ENCODE measurements around the gene APBB1IP. TPM values are rescaled to one million over a fixed set of nuclear protein-coding genes. Genes with fewer than 3 reads are reported as not detected.

The APBB1IP gene
- polyA plus RNA-seq, 2 donors, result 0.75 to 0.98 TPM

- Histone ChIP-seq H3K36me3 (ENCODE audit: control insufficient read depth in 2 of 2, insufficient read depth in 2 of 2, low read length in 1 of 2) (no peaks in the 10 kb centered on the region), H3K27me3 (ENCODE audit: control insufficient read depth in 1 of 2, insufficient read depth in 2 of 2, low read length in 2 of 2) (no peaks in the 10 kb centered on the region), H3K9me3 (ENCODE audit: control insufficient read depth in 2 of 2, insufficient read depth in 1 of 2, low read depth in 1 of 2, low read length in 1 of 2) (no peaks in the 10 kb centered on the region), H3K4me3 (ENCODE audit: low read depth in 1 of 2, low read length in 2 of 2) (no peak overlapping the region), H3K27ac (ENCODE audit: low read depth in 2 of 2, low read length in 1 of 2) (no peak overlapping the region), H3K4me1 (ENCODE audit: control insufficient read depth in 2 of 2, insufficient read depth in 2 of 2, low read length in 1 of 2) (no peaks in the 10 kb centered on the region)
- 83 to 87% methylated on average over 10 of the region's 10 CpGs for WGBS, 2 donors
These were observed 90.7 kb downstream of the APBB1IP start for GRCh38 chr10:26528715-26529393.

DNA sequence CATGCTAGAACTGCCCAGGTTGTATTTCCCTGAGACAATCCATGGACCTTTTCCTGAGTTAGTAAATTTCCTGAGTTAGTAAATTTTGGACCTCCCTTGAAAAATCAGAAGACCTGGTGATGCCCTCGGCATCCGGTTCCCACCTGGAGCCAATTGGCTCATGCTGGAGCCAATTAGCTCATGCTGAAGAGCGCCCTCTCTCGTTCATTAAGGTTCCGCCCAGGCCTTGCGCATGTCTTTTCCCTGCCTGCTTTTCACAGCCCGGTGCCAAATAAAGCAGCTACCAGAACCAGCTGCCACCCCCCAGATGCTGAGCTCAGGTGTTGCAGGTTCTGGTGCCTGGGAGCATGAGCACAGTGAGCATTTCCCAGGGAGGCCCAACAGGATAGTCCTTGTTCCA is 96.2 kb downstream of the APBB1IP start:
- 76 to 78% methylated on average over 7 of the region's 7 CpGs for WGBS, 2 donors
- no peak overlapping the region for H3K27ac ChIP-seq (ENCODE audit: low read depth in 2 of 2, low read length in 1 of 2)
- no peaks in the 10 kb centered on the region for H3K4me1 ChIP-seq (ENCODE audit: control insufficient read depth in 2 of 2, insufficient read depth in 2 of 2, low read length in 1 of 2)
- H3K9me3 ChIP-seq (ENCODE audit: control insufficient read depth in 2 of 2, insufficient read depth in 1 of 2, low read depth in 1 of 2, low read length in 1 of 2), result no peaks in the 10 kb centered on the region
- no peaks in the 10 kb centered on the region for H3K27me3 ChIP-seq (ENCODE audit: control insufficient read depth in 1 of 2, insufficient read depth in 2 of 2, low read length in 2 of 2)
- no peaks in the 10 kb centered on the region for H3K36me3 ChIP-seq (ENCODE audit: control insufficient read depth in 2 of 2, insufficient read depth in 2 of 2, low read length in 1 of 2)
- H3K4me3 ChIP-seq (ENCODE audit: low read depth in 1 of 2, low read length in 2 of 2), result no peak overlapping the region

- Histone ChIP-seq H3K27ac (ENCODE audit: low read depth in 2 of 2, low read length in 1 of 2) (no peak overlapping the region), H3K36me3 (ENCODE audit: control insufficient read depth in 2 of 2, insufficient read depth in 2 of 2, low read length in 1 of 2) (no peaks in the 10 kb centered on the region), H3K4me3 (ENCODE audit: low read depth in 1 of 2, low read length in 2 of 2) (no peak overlapping the region), H3K4me1 (ENCODE audit: control insufficient read depth in 2 of 2, insufficient read depth in 2 of 2, low read length in 1 of 2) (no peaks in the 10 kb centered on the region), H3K9me3 (ENCODE audit: control insufficient read depth in 2 of 2, insufficient read depth in 1 of 2, low read depth in 1 of 2, low read length in 1 of 2) (no peaks in the 10 kb centered on the region), H3K27me3 (ENCODE audit: control insufficient read depth in 1 of 2, insufficient read depth in 2 of 2, low read length in 2 of 2) (no peaks in the 10 kb centered on the region)
- 41 to 46% methylated on average over 5 of the region's 5 CpGs for WGBS, 2 donors
These were observed 102.5 kb downstream of the APBB1IP start for GRCh38 chr10:26540601-26541000.

DNA sequence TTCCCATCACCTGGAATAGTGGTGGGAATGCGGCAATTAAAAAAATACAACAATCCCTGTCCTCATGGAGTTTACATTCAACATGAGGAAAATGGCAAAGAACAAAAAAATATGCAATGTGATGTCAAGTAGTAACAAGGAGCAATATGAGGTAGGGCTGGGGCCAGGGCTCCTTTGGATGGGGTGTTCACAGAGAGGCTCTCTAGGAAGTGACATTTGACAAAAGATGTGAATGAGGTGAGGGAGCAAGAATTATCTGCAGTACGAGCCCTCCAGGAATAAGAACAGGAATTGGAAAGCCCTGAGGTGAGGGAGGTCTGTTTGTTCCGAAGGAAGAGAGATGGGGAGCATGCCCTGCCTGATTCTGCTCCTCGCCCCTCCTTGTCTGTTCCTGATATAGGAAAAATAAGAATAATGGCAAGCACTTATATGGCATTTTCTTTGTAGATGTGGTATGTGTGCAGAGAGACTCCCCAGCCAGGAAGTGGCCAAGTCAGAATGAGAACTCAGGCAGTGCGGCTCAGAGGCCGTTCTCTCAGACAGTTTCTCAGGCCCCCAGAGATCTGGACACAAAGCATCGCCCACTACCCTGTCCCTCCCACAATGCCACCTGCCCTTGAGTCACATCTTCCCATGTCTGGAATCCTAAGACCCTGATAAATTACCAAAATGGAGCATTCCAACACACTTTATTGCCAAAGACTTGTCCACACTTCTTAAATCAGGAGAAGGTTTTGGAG is 105.6 kb downstream of the APBB1IP start:
- Histone ChIP-seq H3K27ac (ENCODE audit: low read depth in 2 of 2, low read length in 1 of 2) (no peak overlapping the region), H3K9me3 (ENCODE audit: control insufficient read depth in 2 of 2, insufficient read depth in 1 of 2, low read depth in 1 of 2, low read length in 1 of 2) (no peaks in the 10 kb centered on the region)
- 75 to 79% methylated on average over 7 of the region's 7 CpGs for WGBS, 2 donors

DNA sequence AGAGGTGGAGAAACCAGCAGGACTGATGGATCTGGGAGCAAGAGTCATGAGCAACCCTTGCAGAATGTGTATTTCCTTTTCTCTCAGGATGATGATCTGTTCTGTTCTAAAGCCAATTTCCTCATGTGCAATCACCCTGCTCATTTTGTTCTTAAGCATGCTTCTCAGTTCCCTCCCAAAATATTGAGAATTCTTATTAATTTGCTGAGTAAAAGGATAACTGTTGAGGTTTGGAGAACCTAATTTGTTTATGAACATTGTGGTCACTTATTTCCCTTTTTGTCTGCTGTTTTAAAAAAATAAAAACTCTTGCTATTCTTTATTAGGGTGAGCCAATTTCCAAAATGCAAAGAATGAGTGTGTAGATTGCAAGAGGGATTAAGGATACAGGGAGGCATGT is 106.8 kb downstream of the APBB1IP start:
- Histone ChIP-seq H3K27ac (ENCODE audit: low read depth in 2 of 2, low read length in 1 of 2) (no peak overlapping the region), H3K9me3 (ENCODE audit: control insufficient read depth in 2 of 2, insufficient read depth in 1 of 2, low read depth in 1 of 2, low read length in 1 of 2) (no peaks in the 10 kb centered on the region), H3K27me3 (ENCODE audit: control insufficient read depth in 1 of 2, insufficient read depth in 2 of 2, low read length in 2 of 2) (no peaks in the 10 kb centered on the region)

More for the DNA sequence above, 105.6 kb downstream of the APBB1IP start:
- no peak overlapping the region for H3K4me3 ChIP-seq (ENCODE audit: low read depth in 1 of 2, low read length in 2 of 2)
- no peaks in the 10 kb centered on the region for H3K27me3 ChIP-seq (ENCODE audit: control insufficient read depth in 1 of 2, insufficient read depth in 2 of 2, low read length in 2 of 2)
- no peaks in the 10 kb centered on the region for H3K36me3 ChIP-seq (ENCODE audit: control insufficient read depth in 2 of 2, insufficient read depth in 2 of 2, low read length in 1 of 2)
- no peaks in the 10 kb centered on the region for H3K4me1 ChIP-seq (ENCODE audit: control insufficient read depth in 2 of 2, insufficient read depth in 2 of 2, low read length in 1 of 2)

GRCh38 chr10:26550774-26551526 is 112.8 kb downstream of the APBB1IP start:
- no peak overlapping the region for H3K4me3 ChIP-seq (ENCODE audit: low read depth in 1 of 2, low read length in 2 of 2)
- no peaks in the 10 kb centered on the region for H3K36me3 ChIP-seq (ENCODE audit: control insufficient read depth in 2 of 2, insufficient read depth in 2 of 2, low read length in 1 of 2)
- H3K9me3 ChIP-seq (ENCODE audit: control insufficient read depth in 2 of 2, insufficient read depth in 1 of 2, low read depth in 1 of 2, low read length in 1 of 2), result peaks cover 0 to 6% of the 10 kb centered on the region in 2 donors
- 77 to 83% methylated on average over 15 of the region's 15 CpGs for WGBS, 2 donors
- peaks cover 0 to 4% of the 10 kb centered on the region in 2 donors for H3K4me1 ChIP-seq (ENCODE audit: control insufficient read depth in 2 of 2, insufficient read depth in 2 of 2, low read length in 1 of 2)
- no peak overlapping the region for H3K27ac ChIP-seq (ENCODE audit: low read depth in 2 of 2, low read length in 1 of 2)
- no peaks in the 10 kb centered on the region for H3K27me3 ChIP-seq (ENCODE audit: control insufficient read depth in 1 of 2, insufficient read depth in 2 of 2, low read length in 2 of 2)

More for the DNA sequence above, 106.8 kb downstream of the APBB1IP start:
- no peak overlapping the region for H3K4me3 ChIP-seq (ENCODE audit: low read depth in 1 of 2, low read length in 2 of 2)
- H3K4me1 ChIP-seq (ENCODE audit: control insufficient read depth in 2 of 2, insufficient read depth in 2 of 2, low read length in 1 of 2), result no peaks in the 10 kb centered on the region
- no peaks in the 10 kb centered on the region for H3K36me3 ChIP-seq (ENCODE audit: control insufficient read depth in 2 of 2, insufficient read depth in 2 of 2, low read length in 1 of 2)

GRCh38 chr10:26554246-26554645 is 116.1 kb downstream of the APBB1IP start:
- WGBS, 2 donors, result 78 to 89% methylated on average over 5 of the region's 5 CpGs
- Histone ChIP-seq H3K27me3 (ENCODE audit: control insufficient read depth in 1 of 2, insufficient read depth in 2 of 2, low read length in 2 of 2) (no peaks in the 10 kb centered on the region), H3K9me3 (ENCODE audit: control insufficient read depth in 2 of 2, insufficient read depth in 1 of 2, low read depth in 1 of 2, low read length in 1 of 2) (peaks cover 0 to 6% of the 10 kb centered on the region in 2 donors), H3K27ac (ENCODE audit: low read depth in 2 of 2, low read length in 1 of 2) (no peak overlapping the region), H3K4me3 (ENCODE audit: low read depth in 1 of 2, low read length in 2 of 2) (no peak overlapping the region), H3K4me1 (ENCODE audit: control insufficient read depth in 2 of 2, insufficient read depth in 2 of 2, low read length in 1 of 2) (peaks cover 0 to 4% of the 10 kb centered on the region in 2 donors), H3K36me3 (ENCODE audit: control insufficient read depth in 2 of 2, insufficient read depth in 2 of 2, low read length in 1 of 2) (no peaks in the 10 kb centered on the region)

DNA sequence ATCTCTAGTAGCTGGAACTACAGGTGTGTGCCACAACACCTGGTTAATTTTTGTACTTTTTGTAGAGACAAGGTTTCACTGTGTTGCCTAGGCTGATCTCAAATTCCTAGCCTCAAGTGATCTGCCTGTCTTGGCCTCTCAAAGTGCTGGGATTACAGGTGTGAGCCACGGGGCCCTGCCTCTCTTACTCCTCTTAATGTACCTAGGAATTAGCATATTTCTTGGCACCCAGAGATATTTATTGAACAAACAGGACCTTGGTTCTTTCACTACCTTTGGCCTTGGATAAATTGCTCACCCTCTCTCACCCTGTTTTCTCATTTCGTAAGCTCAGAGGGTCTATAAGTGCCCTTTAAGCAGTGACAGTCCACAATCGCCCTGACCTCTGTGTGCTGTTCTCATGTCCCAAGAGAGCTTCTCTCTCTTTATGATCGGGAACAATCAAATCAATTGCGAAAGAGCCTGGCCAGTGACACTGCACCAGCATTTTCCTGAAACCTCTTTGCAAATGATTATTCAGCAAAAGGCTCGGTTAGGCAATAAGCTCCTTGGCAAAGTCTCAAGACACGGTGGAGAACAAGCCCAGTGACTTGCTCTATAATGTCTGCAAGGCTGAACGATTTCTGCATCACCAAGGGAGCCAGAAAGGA is 117.7 kb downstream of the APBB1IP start:
- no peaks in the 10 kb centered on the region for H3K36me3 ChIP-seq (ENCODE audit: control insufficient read depth in 2 of 2, insufficient read depth in 2 of 2, low read length in 1 of 2)
- H3K27me3 ChIP-seq (ENCODE audit: control insufficient read depth in 1 of 2, insufficient read depth in 2 of 2, low read length in 2 of 2), result no peaks in the 10 kb centered on the region
- H3K27ac ChIP-seq (ENCODE audit: low read depth in 2 of 2, low read length in 1 of 2), result peak overlapping the region in 1 of 2 donors; percentile 52
- peaks cover 0 to 5% of the 10 kb centered on the region in 2 donors for H3K9me3 ChIP-seq (ENCODE audit: control insufficient read depth in 2 of 2, insufficient read depth in 1 of 2, low read depth in 1 of 2, low read length in 1 of 2)
- H3K4me1 ChIP-seq (ENCODE audit: control insufficient read depth in 2 of 2, insufficient read depth in 2 of 2, low read length in 1 of 2), result peaks cover 0 to 4% of the 10 kb centered on the region in 2 donors
- H3K4me3 ChIP-seq (ENCODE audit: low read depth in 1 of 2, low read length in 2 of 2), result no peak overlapping the region
- 32 to 39% methylated on average over 8 of the region's 8 CpGs for WGBS, 2 donors

All from esophagus (tissue), 2 donors.